Activated CD8-positive, alpha-beta T cell treated with anti-CD3 and anti-CD28 coated beads for 36 hours (primary cell): Measurements from ENCODE around the gene HPCA. TPM values are rescaled to one million over a fixed set of nuclear protein-coding genes. Genes with fewer than 3 reads are reported as not detected.

Experiments used
- ATAC-seq: fragments of 200-7000 bp; cut with Tn5 transposase; one replicate; pipeline ENCODE4 v1.10.0; 2021; ENCODE audit warnings: mild to moderate bottlenecking, moderate library complexity
- CTCF ChIA-PET: fragments of 350-600 bp; sonication (Branson Sonifier 250); formaldehyde crosslinking; loops from one replicate; lab custom pipeline; 2021; ENCODE audit warnings: antibody characterized with exemption; lab: Charles Lee
- POLR2A ChIA-PET: fragments of 350-600 bp; sonication (Branson Sonifier 250); formaldehyde crosslinking; loops from one replicate; lab custom pipeline; 2021; ENCODE audit warnings: antibody characterized with exemption; lab: Charles Lee
- DNase-seq: peaks from one replicate; pipeline ENCODE4 v3.0.0-alpha.2; 2020
- H3K27ac Mint-ChIP-seq: one replicate; pipeline ENCODE4 v1.8.0; 2021; ENCODE audit warnings: mild to moderate bottlenecking, mixed read lengths
- H3K27me3 Mint-ChIP-seq: one replicate; pipeline ENCODE4 v1.8.0; 2021; ENCODE audit warnings: mixed read lengths
- H3K36me3 Mint-ChIP-seq: one replicate; pipeline ENCODE4 v1.8.0; 2021; ENCODE audit warnings: low read depth, mixed read lengths
- H3K4me1 Mint-ChIP-seq: one replicate; pipeline ENCODE4 v1.8.0; 2021; ENCODE audit warnings: low read depth, mixed read lengths
- H3K4me3 Mint-ChIP-seq: one replicate; pipeline ENCODE4 v1.8.0; 2021; ENCODE audit warnings: mild to moderate bottlenecking, moderate library complexity, mixed read lengths
- H3K9me3 Mint-ChIP-seq: one replicate; pipeline ENCODE4 v1.8.0; 2021; ENCODE audit warnings: mixed read lengths
- intact Hi-C: fragments of 100-400 bp; cut with micrococcal nuclease; formaldehyde crosslinking; loops from one replicate; pipeline ENCODE4 v1.10.0; 2022
- total RNA-seq, 2 experiments: library from RNA; stranded (reverse); gene quantifications; one replicate each; pipeline ENCODE4 v1.2.3, GENCODE V29; 2021
- TF ChIP-seq, protein P1 (sequence below): fragments of 200-600 bp; IDR thresholded peaks from one replicate; pipeline ENCODE4 v1.8.0; 2022; ENCODE audit warnings: antibody characterized with exemption, mild to moderate bottlenecking

The HPCA gene
- total RNA-seq, 2 experiments from 2014 or later, result 0.49 to 0.61 TPM

DNA sequence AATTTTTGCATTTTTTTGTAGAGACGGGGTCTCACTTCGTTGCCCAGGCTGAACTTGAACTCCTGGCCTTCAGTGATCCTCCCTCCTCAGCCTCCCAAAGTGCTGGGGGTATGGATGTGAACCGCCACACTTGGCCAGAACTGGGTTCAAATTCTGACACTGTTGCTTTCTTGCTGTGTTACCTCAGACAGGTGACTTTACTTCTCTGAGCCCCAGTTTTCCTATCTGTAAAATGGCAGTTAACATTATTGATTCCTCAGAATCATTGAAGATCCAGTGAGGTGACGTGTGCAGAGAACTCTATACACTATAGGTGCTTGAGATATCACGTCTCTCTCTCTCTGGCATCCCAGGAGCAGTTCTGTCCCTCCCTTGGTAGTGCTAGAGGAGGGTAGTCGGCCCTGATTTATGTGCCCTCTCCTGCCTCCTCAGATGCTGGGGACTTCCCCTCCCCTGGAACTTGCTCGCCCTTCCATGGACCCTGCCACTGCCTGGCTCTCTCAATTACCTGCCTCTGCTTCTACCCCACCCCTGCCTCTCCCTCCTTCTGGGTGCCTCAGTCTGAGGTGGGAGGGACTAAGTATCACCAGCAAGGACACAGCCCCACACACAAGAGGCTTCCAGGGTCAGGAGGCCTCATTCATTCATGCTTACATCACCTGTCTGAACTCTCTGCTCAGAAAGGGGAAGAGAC lies 2.8 kb upstream of the HPCA start:
- Mint-ChIP-seq H3K9me3 (no peaks in the 10 kb centered on the region), H3K27ac (no peak overlapping the region), H3K4me1 (no peaks in the 10 kb centered on the region), H3K36me3 (no peaks in the 10 kb centered on the region), H3K27me3 (peaks cover 40% of the 10 kb centered on the region), H3K4me3 (no peak overlapping the region)
- intact Hi-C loops, result no loop called here
- ChIA-PET POLR2A (no interaction called here), CTCF (no interaction called here)
- TF ChIP-seq, protein P1, sequence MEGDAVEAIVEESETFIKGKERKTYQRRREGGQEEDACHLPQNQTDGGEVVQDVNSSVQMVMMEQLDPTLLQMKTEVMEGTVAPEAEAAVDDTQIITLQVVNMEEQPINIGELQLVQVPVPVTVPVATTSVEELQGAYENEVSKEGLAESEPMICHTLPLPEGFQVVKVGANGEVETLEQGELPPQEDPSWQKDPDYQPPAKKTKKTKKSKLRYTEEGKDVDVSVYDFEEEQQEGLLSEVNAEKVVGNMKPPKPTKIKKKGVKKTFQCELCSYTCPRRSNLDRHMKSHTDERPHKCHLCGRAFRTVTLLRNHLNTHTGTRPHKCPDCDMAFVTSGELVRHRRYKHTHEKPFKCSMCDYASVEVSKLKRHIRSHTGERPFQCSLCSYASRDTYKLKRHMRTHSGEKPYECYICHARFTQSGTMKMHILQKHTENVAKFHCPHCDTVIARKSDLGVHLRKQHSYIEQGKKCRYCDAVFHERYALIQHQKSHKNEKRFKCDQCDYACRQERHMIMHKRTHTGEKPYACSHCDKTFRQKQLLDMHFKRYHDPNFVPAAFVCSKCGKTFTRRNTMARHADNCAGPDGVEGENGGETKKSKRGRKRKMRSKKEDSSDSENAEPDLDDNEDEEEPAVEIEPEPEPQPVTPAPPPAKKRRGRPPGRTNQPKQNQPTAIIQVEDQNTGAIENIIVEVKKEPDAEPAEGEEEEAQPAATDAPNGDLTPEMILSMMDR, result no peak
- no peak for ATAC-seq
- DNase-seq, result no peak

DNA sequence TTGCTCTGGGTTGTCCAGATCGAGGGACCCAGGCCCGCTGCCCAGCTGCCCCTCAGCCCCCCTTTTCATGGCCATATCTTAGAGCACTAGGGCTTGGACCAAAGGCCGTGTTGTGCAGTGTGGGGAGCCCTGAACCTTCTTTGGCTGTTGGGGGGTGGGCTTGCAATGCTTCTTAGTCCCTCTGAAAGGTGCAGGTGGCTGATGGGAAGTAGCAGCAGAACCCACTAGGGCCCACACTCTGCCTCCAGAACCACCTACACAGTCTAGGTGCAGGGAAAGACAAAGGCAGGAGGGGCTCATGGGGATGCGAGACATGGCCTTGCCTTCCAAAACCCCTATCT lies 2.3 kb upstream of the HPCA start:
- ChIA-PET POLR2A (no interaction called here), CTCF (interaction anchor here (1.0 kb wide), 1 partner anchor 8 kb away, joined by 3 read pairs; no protein-coding TSS in a partner anchor)
- intact Hi-C loops, result no loop called here
- no peaks in the 10 kb centered on the region for H3K9me3 Mint-ChIP-seq
- ATAC-seq (no peak), DNase-seq (no peak)
- no peaks in the 10 kb centered on the region for H3K36me3 Mint-ChIP-seq
- no peaks in the 10 kb centered on the region for H3K4me1 Mint-ChIP-seq
- no peak overlapping the region for H3K27ac Mint-ChIP-seq
- H3K27me3 Mint-ChIP-seq, result peaks cover 40% of the 10 kb centered on the region
- TF ChIP-seq, protein P1, result no peak
- no peak overlapping the region for H3K4me3 Mint-ChIP-seq

DNA sequence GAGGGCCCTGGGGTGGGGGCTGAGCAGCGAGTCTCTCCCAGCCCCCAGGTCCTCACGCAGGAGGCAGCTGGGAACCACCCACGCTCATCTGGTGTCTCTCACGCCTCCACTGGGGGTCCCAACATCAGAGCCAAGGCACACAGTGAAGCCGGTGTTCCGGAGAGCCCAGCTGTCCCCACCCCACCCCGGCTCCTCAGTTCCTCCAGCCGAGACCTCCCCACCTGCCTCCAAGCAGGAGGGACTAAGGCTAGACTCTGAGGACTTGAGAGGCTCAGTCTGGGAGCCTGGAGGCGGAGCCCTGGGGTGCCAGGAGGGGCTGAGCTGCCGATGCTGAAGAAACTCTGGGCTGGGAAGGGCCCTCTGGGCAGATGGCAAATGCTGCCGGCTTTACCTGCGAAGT lies 1.6 kb upstream of the HPCA start:
- no peak for DNase-seq
- ChIA-PET CTCF (interaction anchor here (0.6 to 2.9 kb wide), 5 partner anchors 8 to 172 kb away, joined by 3 to 14 read pairs (median 5); no protein-coding TSS in a partner anchor), POLR2A (no interaction called here)
- Mint-ChIP-seq H3K4me3 (no peak overlapping the region), H3K27me3 (peaks cover 44% of the 10 kb centered on the region), H3K4me1 (no peaks in the 10 kb centered on the region), H3K9me3 (no peaks in the 10 kb centered on the region), H3K27ac (no peak overlapping the region), H3K36me3 (no peaks in the 10 kb centered on the region)
- TF ChIP-seq, protein P1, result no peak
- no peak for ATAC-seq
- intact Hi-C loops, result no loop called here

DNA sequence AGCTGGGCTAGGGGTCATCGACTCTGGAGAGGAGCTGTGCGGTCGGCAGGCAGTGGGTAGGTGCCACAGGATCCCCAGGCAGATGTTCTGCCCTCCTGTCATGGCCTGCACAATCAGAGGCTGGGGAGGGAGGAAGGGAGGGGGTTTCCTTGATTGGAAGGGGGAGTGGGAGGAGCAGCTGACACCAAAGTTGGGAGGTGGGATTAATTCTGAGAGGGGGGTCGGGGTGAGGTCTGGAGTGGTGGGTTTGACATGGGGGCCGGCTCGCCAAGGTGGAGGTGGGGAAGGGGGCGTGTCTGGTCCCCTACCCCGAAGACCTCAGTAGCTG lies 651 bp upstream of the HPCA start:
- no peaks in the 10 kb centered on the region for H3K9me3 Mint-ChIP-seq
- intact Hi-C loops, result no loop called here
- no peaks in the 10 kb centered on the region for H3K4me1 Mint-ChIP-seq
- no peak for DNase-seq
- H3K4me3 Mint-ChIP-seq, result no peak overlapping the region
- H3K27ac Mint-ChIP-seq, result no peak overlapping the region
- CTCF ChIA-PET, result interaction anchor here (0.9 to 2.9 kb wide), 6 partner anchors 13 to 200 kb away, joined by 3 to 14 read pairs (median 5); no protein-coding TSS in a partner anchor
- peaks cover 48% of the 10 kb centered on the region for H3K27me3 Mint-ChIP-seq
- no peak for ATAC-seq
- POLR2A ChIA-PET, result interaction anchor here (1.1 kb wide), 1 partner anchor 16 kb away, joined by 3 read pairs; the partner anchor contains the start of gene TMEM54
- TF ChIP-seq, protein P1, result no peak
- H3K36me3 Mint-ChIP-seq, result no peaks in the 10 kb centered on the region

DNA sequence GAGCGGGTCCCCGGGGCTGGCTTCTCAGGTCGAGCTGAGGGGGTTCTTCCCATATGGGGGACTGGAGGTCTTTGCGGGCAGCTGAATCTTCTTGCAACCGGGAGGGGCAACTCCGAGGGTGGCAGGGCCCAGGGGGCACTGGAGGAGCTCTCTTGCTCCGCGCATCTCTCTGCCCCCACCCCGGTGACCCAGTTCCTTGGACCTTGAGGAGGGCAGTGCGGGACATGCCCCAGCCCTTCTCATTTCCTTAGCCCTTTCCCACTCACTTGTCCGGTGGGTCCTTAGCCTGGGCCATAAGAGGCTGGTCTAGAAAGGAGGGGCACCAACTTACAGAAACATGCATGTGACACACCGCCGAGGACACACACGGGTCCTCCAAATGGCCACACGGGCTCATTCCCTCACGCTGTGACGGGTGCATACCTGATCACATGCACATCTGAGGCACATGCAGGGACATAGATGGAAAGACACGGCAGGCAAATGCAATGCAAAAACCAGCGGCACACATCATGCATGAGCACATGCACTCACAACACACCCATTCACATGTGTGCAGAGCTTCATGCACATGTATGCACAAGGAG lies 630 bp downstream of the HPCA start:
- Mint-ChIP-seq H3K27me3 (peaks cover 56% of the 10 kb centered on the region), H3K4me3 (no peak overlapping the region), H3K27ac (no peak overlapping the region), H3K9me3 (no peaks in the 10 kb centered on the region), H3K36me3 (no peaks in the 10 kb centered on the region), H3K4me1 (no peaks in the 10 kb centered on the region)
- ChIA-PET CTCF (interaction anchor here (0.5 to 2.9 kb wide), 8 partner anchors 11 to 199 kb away, joined by 3 to 14 read pairs (median 4); no protein-coding TSS in a partner anchor), POLR2A (interaction anchor here (0.6 kb wide), 1 partner anchor 15 kb away, joined by 3 read pairs; no protein-coding TSS in a partner anchor)
- DNase-seq (no peak), ATAC-seq (no peak)
- TF ChIP-seq, protein P1, result no peak
- intact Hi-C loops, result no loop called here
